Body of pancreas (tissue), 4 donors: ENCODE data around the gene DYNLT3. TPM values are rescaled to one million over a fixed set of nuclear protein-coding genes. Genes with fewer than 3 reads are reported as not detected.

Source experiments
- ATAC-seq: fragments of 150-250 bp; one replicate; pipeline ENCODE4 v1.9.1; 2016
- DNase-seq, 4 donors: peaks; one replicate each; pipeline ENCODE4 v3.0.0-alpha.2; 2019
- H3K27ac ChIP-seq, 4 donors: fragments of 200-600 bp; sonication (generic); 1 replicate in 3 of 4; 2 replicates in 1 of 4; pipeline versions ENCODE4 v1.5.1 to v1.6.1; 2016 to 2019; ENCODE audit warnings: mild to moderate bottlenecking in 1 of 4, mixed read lengths in 1 of 4, moderate library complexity in 1 of 4
- H3K27me3 ChIP-seq, 2 donors: fragments of 200-600 bp; sonication (generic); one replicate each; pipeline ENCODE4 v1.6.0; 2016; ENCODE audit warnings: mild to moderate bottlenecking in 1 of 2
- H3K36me3 ChIP-seq, 2 donors: fragments of 200-600 bp; sonication (generic); replicated peaks in 1 of 2; 2 replicates each; pipeline ENCODE4 v1.5.1; 2016; ENCODE audit warnings: low read depth in 2 of 2; ENCODE audit not compliant: insufficient read depth in 1 of 2
- H3K4me1 ChIP-seq: fragments of 200-600 bp; sonication (generic); one replicate; pipeline ENCODE4 v1.6.0; 2016
- H3K4me3 ChIP-seq, 2 donors: fragments of 200-600 bp; sonication (generic); 1 replicate in 1 of 2; 2 replicates in 1 of 2; pipeline ENCODE4 v1.5.1; 2016 to 2019
- H3K9me3 ChIP-seq, 3 donors: fragments of 200-600 bp; sonication (generic); 1 replicate in 2 of 3; 2 replicates in 1 of 3; pipeline ENCODE4 v1.5.1; 2016
- CTCF ChIP-seq, 7 experiments: fragments of 450-650 bp in 4 of 7; fragments of 200-600 bp in 3 of 7; sonication (generic) in 3 of 7; IDR thresholded peaks; one replicate each; pipeline ENCODE4 v1.5.1; 2016 to 2019; ENCODE audit warnings: antibody characterized with exemption in 7 of 7
- POLR2A ChIP-seq, 3 donors: fragments of 450-650 bp; IDR thresholded peaks; one replicate each; pipeline ENCODE4 v1.6.1; 2016; ENCODE audit warnings: antibody characterized with exemption in 3 of 3, mild to moderate bottlenecking in 2 of 3
- WGBS, 2 donors: methylation state at CpG; one replicate each; pipeline ENCODE4 v1.1.5; 2017; 5-methylcytosine and 5-hydroxymethylcytosine counted together
- intact Hi-C: fragments of 100-400 bp; cut with DNase I; formaldehyde crosslinking; loops from one replicate; pipeline ENCODE4 v1.15.1; 2023
- total RNA-seq, 2 donors: library from RNA; depleted of rRNA; stranded (reverse); fragments of >200 nt; gene quantifications; one replicate each; pipeline ENCODE4 v1.1.0, GENCODE V29; 2016

DYNLT3 gene
- total RNA-seq, 2 donors from 2014 or later, result 6.3 to 27.0 TPM

DNA sequence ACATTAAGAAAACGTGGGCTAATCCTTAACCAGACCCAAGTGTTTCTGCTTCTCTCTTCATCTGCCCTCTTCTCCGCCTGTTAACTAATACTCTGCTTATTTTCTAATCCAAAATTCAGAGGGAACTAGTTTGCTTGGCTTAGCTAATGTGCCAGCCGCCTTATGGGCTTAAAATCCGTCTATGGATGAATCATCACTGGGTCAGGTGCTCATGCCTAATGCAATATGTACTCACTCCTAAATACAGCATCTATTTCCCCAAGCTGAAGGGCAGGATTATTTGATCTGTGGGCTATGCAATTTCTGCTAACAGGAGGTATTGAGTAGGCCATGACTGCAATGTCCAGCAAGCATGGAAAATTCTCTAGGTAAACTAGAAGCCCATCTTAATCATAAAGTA is 12.4 kb downstream of the DYNLT3 start:
- ATAC-seq, result no peak
- 74 to 77% methylated on average over 4 of the region's 4 CpGs for WGBS, 2 donors
- intact Hi-C loops, result no loop called here

DNA sequence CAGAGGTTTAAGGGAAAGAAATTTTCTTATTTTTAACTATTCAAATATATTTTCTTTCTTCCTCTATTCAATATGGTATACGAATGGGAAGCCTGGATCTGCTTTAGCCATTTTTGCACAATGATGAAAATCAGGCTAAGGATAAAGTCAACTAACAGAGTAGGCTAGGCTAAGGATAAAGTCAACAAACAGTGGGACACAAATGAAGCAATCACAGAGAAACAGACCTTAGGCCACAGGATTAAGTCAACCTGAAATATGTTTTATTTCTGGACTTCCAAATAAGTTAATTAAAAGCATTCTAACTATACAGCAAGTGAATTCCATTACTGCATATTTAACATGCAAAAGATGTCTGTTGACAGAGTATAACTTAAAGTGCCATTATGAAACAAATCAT is 17.0 kb downstream of the DYNLT3 start:
- no peak for DNase-seq
- intact Hi-C loops, result no loop called here
- Histone ChIP-seq H3K27ac (no peak overlapping the region), H3K4me3 (no peak overlapping the region), H3K36me3 (no peaks in the 10 kb centered on the region), H3K9me3 (no peaks in the 10 kb centered on the region), H3K27me3 (no peaks in the 10 kb centered on the region), H3K4me1 (no peaks in the 10 kb centered on the region)
- 50 to 53% methylated on average over 1 of the region's 1 CpG for WGBS, 2 donors
- TF ChIP-seq CTCF (IDR thresholded peaks at IDR 0.05) (no peak), POLR2A (IDR thresholded peaks at IDR 0.05) (no peak)
- ATAC-seq, result no peak

More for the DNA sequence above, 12.4 kb downstream of the DYNLT3 start:
- Histone ChIP-seq H3K27me3 (no peaks in the 10 kb centered on the region), H3K4me3 (no peak overlapping the region), H3K4me1 (no peaks in the 10 kb centered on the region), H3K9me3 (no peaks in the 10 kb centered on the region), H3K27ac (no peak overlapping the region), H3K36me3 (no peaks in the 10 kb centered on the region)
- TF ChIP-seq POLR2A (IDR thresholded peaks at IDR 0.05) (no peak), CTCF (IDR thresholded peaks at IDR 0.05) (no peak)
- no peak for DNase-seq

DNA sequence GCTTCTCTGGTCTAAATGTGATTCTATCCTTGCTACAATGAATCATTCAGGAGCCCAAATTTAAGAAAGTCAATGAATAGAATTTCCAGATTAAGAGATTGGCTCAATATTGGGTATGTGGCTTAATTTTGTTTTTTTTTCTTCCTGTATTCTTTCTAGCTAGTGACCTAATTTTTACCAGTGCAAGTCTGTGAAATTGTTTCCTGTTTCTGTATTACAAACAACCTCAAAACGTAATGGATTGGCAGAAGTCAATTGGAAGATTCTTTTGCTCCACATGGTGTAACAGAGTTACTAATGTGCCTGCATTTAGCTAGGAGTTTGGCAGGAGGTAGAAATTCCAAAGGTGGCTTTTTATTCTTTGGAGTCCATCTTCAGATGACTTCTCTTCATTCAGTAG is 17.6 kb downstream of the DYNLT3 start:
- intact Hi-C loops, result loop anchor here (10.0 kb wide), 1 partner anchor 75 kb away; no protein-coding TSS in a partner anchor
- DNase-seq (no peak), ATAC-seq (no peak)
- 52 to 63% methylated on average over 1 of the region's 1 CpG for WGBS, 2 donors
- no peak overlapping the region for H3K27ac ChIP-seq
- no peak overlapping the region for H3K4me3 ChIP-seq
- no peak for TF ChIP-seq CTCF (IDR thresholded peaks at IDR 0.05)
- H3K4me1 ChIP-seq, result peaks cover 5% of the 10 kb centered on the region
- H3K27me3 ChIP-seq, result no peaks in the 10 kb centered on the region
- no peaks in the 10 kb centered on the region for H3K9me3 ChIP-seq
- no peaks in the 10 kb centered on the region for H3K36me3 ChIP-seq

GRCh38 chrX:37825215-37825842 is 22.0 kb downstream of the DYNLT3 start:
- ATAC-seq, result peak; percentile 58
- no peaks in the 10 kb centered on the region for H3K27me3 ChIP-seq
- 0 to 2% methylated on average over 2 to 3 of the region's 3 CpGs for WGBS, 2 donors
- no peak overlapping the region for H3K27ac ChIP-seq
- peak; percentile 46 to 68 (median 56) for DNase-seq
- no peaks in the 10 kb centered on the region for H3K9me3 ChIP-seq
- H3K36me3 ChIP-seq, result no peaks in the 10 kb centered on the region
- TF ChIP-seq POLR2A (IDR thresholded peaks at IDR 0.05), result no peak
- TF ChIP-seq CTCF (IDR thresholded peaks at IDR 0.05), result peak; percentile 61 to 89 (median 83)
- H3K4me3 ChIP-seq, result no peak overlapping the region
- intact Hi-C loops, result loop anchor here (10.0 kb wide), 1 partner anchor 71 kb away; no protein-coding TSS in a partner anchor
- H3K4me1 ChIP-seq, result peaks cover 9% of the 10 kb centered on the region
